ENCODE data around the gene ZNF217. TPM values are rescaled to one million over a fixed set of nuclear protein-coding genes. Genes with fewer than 3 reads are reported as not detected.
"Not testable (repeated sequence)": the region's sequence is repeated elsewhere in the genome, so short reads cannot be mapped to it uniquely, and the experiment has no call there.

Gene ZNF217
- polyA plus RNA-seq, 3 donors, result 29.0 to 36.6 (median 34.1) TPM

DNA sequence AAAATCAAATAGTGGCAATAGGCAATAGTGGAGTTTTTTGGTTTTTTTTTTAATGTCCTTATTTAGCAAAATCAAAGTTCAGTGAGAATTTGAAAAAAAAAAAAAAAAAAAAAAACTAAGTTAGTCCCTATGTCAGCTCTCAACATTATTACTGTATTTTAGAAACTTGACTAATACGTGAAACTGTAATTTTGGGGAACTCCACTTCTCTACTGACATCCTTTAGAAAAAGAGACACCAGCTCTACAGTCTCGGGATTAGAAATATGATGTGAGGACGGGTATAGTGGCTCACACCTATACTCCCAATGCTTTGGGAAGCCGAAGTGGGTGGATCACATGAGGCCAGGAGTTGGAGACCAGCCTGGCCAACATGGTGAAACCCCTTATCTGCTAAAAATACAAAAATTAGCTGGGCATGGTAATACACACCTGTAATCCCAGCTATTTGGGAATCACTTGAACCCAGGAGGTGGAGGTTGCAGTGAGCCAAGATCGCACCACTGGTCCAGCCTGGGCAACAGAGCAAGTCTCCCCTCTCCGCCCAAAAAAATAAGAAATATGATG, 8.6 kb downstream of the ZNF217 start:
- not testable (repeated sequence) for DNase-seq

DNA sequence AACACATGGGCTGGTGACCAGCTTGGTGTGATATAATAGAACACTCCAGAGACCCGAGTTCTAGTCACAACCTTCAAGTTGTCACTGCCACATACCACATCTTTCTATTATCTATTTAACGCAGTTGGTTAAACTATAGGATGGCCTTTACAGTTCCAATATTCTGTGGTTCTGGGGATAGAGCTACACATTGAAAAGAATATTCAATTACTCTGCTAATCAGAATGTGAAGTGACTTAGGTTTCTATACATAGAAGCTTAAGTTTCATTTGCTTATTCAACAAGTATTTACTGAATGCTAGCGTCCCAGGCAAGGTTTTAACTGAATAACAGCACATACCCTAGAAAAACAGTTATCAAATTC, 9.1 kb downstream of the ZNF217 start:
- DNase-seq, result not testable (repeated sequence)

DNA sequence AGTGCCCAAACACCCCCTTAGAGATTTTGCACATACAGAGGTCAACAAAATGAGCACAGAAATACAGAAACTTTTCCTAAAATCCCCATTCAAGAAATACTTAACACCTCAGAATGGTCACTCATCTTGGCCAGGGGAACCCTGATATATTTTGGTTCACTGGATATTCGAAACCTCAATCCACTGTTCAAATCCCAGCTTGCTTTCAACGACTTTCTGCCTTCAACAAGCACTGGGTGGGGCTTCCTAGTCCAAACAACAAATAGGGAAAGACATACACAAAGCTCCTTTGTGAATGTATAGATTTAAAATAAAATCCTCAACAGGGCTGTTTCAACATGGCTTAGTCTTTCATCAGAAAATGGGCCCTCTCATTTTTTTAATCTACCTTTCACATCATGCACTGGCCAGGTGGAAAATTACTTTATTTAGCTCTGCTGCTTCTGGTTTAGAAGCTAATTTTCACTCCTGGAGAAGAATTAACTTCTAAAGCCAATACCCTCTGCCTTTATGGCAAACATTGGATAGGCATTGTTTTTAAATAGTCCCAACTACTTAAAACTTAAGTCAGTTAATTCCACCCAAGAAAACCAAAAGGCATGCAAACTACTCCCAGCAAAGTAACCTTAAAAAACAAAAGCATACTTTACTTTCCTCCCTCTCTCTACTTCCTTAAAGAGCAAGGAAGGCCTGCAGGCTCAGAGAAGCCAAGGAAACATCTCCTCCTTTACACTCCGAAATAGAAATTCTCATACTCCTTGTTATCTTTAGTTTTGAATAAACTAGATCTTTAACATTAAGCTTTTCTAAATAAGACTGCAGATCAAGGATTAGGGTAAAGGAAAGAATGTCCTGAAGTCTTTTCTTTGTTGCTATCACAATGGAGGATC, 9.7 kb downstream of the ZNF217 start:
- DNase-seq, result not testable (repeated sequence)

DNA sequence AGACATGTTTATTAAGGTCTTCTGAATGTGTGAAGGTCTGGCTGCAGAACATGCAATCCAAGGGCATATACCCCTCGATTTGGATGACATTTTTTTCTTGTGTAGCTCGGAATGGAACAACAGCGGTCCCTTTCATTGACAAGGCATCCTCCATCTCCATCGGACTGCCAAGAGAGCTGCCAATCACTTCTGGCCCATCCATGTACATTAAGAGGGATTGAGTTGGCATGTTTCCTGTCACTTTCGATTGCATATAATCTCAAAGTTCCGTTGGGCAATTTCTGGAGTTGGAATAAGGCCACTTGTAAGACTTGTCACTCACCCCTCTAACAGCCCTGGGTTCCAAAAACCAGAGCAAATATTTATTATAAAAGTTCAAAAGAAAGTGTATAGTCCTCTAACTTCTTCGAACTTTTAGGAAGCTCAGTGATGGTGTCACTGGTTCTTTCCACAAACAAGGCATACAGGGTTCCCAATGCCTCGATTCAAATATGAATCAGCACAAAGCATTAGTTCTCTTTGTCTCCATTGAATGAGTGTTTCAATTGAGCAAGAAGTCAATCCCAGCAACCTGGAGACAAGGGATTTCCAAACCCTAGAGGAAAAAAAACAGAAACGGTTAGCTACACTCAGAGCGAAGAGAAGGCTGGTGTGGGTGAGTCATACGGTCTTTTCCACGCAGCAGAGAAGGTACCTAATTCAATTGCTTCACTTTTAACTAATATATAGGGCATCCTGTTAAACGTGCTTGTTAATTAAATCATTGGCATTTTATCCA, 10.9 kb downstream of the ZNF217 start:
- no peak for DNase-seq

DNA sequence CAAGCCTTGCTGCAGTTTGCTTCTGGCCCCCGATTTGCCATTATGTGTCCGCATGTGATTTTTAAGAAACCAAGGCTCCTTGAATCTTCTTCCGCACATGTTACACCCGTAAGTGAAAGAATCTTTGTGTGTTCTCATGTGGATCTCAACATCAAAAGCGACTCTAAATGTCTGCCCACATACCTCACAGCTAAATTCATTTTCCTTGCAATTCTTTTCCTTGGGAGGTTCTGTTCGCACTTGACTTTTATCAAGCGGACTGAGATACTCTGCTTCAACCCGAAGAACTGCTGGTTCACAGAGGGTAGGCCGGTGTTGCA, 11.4 kb downstream of the ZNF217 start:
- no peak for DNase-seq

DNA sequence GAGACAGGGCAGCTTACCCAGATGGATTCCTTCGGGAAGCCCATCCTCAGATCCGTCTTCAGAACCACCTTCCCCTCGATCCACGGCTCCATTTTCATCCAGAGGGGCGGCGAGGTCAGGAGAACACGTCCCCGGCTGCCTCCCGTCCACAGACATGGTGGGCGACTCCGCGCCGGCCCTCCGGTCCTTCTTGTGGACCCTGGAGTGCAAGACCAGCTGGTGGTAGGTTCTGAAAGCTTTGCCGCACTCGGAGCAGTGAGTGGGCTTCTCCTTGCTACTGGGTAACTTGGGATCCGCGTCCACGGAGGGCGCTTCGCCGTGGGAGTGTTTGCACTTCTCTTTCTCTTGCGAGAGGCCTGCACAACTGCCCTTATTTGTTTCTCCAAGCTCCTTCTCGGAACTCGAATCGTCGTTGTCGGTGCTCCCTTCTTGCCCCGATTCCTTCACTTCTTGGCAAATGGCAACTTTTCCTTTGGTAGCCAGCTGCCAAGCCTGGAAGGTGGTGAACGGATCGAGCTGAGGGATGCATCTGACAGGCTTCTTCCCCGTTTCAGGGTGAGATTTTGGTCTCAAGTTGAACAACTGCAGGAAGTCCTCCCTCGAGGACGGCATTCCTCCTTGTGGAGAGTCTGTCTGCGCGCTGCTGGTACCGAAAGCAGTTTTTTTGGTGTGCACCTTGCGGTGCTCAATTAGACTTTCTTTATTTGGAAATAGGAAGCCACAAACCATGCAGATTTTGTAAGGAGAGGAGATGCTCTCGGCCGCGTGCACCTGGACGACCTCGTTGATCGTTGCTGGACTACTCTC, 12.0 kb downstream of the ZNF217 start:
- no peak for DNase-seq

DNA sequence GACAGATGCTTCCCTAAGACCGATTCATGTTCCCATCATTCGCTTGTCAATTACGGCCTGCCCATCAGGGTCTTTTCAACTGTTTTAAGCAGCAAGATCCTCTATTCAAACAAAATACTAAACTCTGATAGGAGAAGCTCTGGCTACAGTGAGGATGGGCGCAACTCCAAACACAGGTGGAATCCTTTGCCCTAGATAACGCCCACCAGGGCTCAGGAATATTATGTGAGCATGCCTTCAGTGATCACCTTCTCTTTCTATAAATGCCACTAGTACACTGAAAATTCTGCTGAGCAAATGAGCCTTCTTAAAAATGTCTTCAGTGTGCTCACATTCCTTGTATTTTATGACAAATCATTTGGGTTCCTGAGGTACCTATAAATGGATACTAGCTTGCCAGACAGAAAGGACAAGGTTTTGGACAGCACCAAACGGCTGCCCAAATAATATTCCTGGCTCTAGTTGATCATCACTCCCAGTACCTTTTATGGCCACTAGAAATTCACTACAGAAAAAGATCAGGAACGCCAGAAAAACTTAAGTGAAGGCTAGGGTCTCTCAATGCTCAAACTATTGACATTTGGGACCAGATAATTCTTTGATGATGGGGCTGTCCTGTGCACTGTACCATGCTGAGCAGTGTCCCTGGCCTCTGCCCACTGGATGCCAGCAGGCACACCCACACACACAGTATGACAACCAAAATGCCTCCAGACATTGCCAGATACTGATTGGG, 13.1 kb downstream of the ZNF217 start:
- no peak for DNase-seq

DNA sequence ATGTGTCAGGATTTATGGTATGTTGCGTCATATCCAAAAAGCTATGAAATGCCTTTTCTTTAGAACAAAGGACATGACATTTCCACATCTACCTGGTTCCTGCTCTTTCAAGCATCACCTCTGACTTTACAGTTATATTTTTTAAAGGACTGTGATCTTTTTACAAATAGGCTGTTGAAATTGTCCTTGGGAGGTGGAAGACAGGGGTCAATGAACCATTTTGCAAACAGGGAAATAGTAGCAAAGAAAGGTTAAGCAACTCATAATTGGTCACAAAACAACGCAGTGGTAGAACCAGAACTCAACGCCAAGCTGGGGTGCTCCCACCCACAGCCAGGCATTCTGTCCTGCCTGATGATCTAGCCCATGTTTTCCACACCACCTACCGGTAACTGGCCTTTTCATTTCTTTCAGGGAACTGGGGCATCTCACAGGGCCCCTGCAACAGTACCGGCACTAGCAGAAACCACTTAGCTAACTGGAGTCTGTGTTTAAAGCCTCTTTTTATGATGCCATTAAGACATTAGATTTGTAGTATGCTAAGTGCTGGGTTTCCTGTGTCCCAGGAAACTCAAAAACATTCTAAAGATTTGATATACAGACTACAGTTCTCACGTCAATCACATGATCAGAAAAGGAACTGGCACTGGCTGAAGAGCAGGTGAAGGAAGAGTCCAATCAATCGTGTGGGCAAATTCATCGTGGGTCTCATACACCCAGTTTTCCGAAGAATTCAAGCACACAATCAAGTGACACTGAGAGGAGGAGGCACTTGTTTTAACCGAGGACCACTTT, 13.9 kb downstream of the ZNF217 start:
- DNase-seq, result no peak

DNA sequence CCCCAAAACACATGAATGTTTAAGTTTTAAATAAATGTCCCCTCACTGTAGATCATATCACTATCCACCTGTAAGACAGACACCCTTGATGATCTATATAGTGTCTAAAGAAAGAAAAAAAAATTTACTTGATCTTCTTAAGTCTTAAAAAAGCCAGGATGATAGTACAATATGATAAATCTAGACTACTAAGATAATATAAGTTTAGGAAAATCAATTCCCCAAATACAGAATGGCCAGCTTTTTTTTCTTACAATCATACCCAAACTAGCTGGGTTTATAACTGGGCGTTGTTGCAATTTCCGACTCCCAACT, 14.4 kb downstream of the ZNF217 start:
- no peak for DNase-seq

DNA sequence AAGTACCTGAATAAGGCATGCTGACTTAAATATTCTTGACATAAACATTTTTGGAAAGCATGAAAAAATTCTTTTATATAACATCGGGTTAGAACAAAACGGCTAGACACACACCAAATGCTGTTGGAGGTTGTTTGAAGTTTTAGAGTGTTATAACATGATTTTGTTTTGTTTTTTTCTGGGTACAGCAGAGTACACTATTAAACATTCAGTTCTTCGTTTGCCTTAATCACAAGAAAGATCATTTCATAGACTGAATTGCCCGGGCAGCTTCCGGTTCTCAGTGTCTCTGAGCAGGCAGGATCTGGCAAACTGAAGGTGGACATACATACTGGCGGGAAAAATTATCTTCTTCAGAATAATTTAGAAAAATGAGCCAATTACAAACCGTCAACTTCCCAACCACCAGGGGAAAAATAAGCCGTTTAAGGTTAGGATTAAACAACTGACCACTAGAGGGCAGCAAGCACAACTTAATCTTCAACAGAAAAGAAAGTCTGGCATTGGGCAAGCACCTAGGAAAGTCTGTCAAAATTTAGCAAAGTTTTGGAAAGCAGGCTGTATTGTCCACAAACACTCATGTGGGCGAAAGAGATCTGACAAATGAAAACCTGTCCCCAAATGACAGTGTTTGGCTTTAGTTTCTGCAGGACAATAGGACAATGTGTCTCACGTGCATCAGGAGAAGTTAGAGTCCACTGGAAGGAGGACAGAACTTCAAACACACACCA, 15.0 kb downstream of the ZNF217 start:
- peak; percentile 90 for DNase-seq

DNA sequence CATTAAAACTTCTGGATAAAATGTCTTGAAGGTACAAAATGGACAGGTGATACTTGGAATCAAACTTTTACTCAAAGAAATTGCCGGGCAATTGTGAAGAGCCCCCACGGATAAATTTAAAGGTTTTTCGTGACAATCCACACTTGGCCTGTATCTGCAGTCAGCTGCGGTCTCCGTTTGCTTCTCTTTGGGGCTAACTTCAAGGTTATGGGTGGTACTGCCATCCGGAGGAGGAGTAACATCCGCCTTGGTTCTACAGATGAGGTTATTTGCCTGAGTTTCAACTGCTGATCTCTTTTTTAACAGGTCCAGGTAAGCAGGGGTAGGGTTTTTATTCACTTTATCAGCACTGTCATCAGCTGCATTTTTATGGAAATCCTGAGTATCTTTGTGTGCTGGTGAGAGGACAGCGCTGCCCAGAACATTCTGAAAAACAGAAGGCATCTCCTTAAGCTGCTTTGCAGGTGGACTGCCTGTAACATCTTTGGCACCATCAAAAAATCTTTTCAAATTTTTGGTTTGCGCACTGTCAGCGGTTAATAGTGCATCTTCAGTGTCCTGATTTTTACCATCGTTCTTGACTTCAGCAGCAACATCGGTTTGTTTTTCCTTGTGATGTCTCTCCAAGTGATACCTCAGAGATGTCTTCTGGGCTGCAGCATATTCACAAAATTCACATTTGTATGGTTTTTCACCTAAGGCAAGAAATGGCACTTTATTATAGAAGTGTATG, 16.9 kb downstream of the ZNF217 start:
- no peak for DNase-seq

DNA sequence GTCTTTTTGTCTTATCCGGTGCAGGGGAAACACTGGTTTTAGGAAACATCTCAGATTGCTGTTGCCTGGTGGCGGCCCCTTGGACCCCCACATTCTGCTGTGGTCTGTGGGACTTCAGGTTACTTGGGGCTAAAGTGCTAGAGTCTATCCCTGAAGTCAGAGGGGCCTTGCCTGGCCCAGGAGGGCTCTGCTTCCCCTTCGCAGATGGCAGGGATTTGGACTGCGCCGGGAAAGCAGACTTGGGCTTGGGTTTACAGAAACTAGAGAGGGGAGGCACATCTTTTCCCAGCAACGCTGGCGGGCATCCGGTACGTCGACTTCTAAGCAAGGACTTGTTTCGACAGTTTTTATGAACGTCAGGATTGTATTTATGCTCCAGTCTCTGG, 17.5 kb downstream of the ZNF217 start:
- DNase-seq, result no peak

DNA sequence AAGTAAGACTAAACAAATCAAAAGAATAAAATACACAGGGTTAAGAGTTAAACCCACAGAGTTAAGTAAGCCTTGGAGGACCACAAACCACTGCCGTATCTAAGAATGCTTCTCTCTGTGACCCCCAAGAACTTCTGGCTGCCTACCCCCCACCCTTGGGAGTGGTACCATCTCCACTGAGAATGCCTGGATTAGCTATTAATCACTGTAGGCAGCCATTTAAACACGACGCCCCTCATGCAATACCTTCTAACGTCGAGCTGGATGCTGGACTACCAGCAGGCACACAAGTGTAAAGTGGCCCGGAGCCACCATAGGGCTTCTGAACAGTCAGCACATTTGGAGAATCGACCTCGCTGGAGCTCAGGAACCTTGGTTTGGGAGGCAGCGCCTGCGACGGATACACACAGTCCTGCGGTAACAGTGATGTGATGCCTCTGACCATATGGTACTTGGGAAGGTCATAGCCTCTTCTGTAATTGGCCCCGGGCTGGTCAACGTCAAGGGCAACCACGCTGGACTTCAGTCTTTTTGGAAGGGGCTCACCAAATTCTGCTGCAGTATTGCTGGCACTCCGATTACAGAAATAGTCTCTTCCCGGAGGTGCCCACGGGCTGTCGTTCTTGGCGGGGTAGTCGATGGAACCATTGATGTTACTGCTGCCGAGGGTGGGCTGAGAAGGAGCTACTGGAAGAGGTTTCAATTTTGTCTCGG, 18.0 kb downstream of the ZNF217 start:
- DNase-seq, result no peak

DNA sequence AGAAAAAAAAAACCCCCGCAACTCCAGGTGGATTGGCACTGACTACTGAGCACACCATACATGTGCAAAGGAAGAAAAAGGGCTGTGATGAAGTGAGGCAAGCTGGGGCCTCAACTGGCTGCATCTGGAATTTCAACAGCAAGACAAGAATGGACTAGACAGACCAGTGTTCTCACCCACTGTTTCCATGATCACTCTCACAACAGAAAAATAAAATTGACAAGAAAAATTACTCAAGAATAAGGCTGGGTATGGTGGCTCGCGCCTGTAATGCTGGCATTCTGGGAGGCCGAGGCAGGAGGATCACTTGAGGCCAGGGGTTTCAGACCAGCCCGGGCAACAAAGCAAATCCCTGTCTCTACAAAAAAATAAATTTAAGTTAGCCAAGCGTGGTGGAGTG, 18.8 kb downstream of the ZNF217 start:
- DNase-seq, result no peak

DNA sequence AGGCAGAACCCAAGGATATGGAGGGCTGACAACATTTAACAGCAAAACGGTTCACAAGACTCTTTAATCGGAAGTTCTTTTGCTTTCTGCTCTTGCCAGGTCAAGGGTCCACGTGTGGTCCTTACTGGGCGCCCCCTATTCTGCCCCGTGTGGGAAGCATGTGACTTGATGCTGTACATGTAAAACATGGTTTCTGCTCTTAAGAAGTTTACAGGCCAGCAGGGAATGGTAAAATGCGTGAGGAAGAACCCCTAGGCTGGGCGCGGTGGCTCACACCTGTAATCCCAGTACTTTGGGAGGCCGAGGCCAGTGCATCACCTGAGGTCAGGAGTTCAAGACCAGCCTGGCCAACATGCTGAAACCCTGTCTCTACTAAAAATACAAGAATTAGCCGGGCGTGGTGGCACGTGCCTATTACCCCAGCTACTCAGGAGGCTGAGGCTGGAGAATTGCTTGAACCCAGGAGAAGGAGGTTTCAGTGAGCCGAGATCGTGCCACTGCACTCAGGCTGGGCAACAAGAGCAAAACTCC, 19.3 kb downstream of the ZNF217 start:
- no peak for DNase-seq

DNA sequence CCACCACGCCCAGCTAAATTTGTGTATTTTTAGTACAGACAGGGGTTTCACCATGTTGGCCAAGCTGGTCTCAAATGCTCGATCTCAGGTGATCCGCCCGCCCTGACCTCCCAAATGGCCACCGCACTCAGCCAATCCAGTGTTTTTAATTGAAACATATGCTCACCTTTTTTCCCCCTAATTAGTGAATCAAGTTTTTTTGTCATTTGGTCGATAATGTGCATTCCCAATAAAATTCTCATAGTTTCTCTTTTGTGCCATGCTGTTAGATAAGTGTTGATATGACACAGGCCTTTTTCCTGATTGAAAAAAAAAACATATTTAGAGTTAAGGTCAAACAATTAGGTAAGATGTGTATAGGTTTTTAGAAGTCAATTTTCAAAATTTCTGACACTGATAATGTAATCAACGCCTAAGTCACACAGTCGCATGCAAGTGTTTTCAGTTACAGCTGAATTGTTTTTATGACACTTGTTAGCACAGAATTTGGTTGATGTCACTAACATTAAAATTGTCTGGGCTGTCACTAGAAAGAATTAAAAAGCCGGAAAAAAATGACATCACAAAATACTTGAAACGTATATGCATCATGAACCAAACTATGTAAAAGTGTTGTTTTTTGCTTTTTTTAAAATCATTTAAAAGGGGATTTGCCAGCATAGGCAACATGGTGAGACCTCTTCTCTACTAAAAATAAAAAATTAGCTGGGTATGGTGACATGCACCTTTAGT, 21.9 kb downstream of the ZNF217 start:
- no peak for DNase-seq

DNA sequence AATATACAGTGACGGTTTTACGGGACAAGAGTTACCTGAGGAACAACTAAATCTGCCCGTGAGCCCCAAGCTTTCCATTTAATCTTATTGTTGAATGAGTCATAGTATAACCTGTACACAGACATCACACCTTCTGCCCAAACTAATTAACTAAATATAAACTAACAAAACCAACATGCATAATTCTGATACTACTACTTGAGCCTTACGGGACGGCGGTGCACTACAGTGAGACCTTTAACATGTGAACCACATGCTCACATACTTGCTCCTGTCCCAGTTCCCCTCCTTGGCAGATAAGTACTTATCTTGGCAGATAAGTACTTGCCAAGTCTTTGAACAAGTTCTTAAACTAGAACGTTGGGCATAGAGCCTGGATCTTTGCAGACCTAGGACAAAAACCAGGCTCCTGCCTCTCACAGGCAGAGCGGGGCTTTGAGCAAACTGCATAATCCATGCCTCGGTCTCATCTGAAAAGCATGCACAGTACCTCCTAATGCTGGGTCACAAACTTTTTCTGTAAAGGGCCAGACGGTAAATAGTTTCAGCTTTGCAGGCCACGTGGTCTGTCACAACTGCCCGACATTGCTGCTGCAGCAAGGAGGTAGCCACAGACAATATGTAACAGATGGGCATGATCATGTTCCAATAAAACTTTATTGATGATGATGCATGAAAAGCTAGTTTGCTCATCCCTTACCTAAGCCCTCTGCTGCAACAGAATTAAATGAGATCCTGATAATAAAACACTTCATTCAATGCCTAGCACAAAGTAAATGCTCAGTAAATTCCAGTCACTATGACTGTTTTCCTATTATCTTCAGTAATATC, 23.0 kb downstream of the ZNF217 start:
- no peak for DNase-seq

All from renal pelvis (tissue), 4 donors.